Fibroblast of lung (primary cell): Measurements from ENCODE around the gene GLYATL2.

Experiments used
- CTCF ChIP-seq, 2 donors: IDR thresholded peaks in 1 of 2; conservative IDR thresholded peaks in 1 of 2; 1 replicate in 1 of 2; 2 replicates in 1 of 2; pipeline ENCODE4 v1.5.1; 2011 to 2012; ENCODE audit warnings: low read length in 2 of 2, control low read depth in 1 of 2, inconsistent platforms in 1 of 2, low read depth in 1 of 2, mild to moderate bottlenecking in 1 of 2
- EZH2 ChIP-seq: IDR thresholded peaks from 2 replicates; pipeline ENCODE4 v1.5.1; 2012; ENCODE audit warnings: low read length, control low read depth, mild to moderate bottlenecking; ENCODE audit errors: missing control alignments

DNA sequence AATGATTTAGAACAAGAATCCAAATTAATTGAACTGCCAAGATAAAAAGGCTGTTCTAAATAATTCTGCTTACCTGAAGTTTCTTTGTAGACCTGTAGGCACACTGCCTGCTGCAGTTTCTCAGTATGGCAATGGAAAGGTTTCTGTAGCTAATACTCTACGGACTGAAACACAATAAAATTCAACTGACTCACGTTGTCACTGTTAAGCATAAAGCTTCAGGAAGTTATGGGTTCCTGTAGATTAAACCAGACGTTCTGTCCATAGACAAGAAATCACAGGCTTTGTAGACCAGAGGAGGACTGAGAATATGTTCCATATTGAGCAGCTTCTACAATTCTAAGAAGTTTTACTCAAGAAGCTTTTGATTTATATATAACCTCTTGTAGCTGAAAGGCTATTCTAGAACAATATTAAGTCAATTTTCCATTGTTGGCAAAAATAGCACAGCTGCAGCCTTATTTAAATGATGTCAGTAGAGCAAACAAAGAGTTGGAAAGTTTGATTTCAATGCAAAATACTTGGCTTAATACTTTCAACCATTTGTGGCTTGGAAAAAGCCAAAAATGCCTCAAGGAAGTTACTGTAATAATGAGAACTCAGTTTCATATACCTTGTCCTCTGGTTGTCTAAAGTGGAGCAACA, at the start of gene GLYATL2:
- TF ChIP-seq CTCF (conservative IDR thresholded peaks at IDR 0.05 in 1 of 2, IDR thresholded peaks at IDR 0.05 in 1 of 2; ENCODE audit: low read depth in 1 of 2, low read length in 2 of 2) (no peak), EZH2 (no peak)
